Panc1 (cell line): ENCODE data around the gene DDX49. TPM values are rescaled to one million over a fixed set of nuclear protein-coding genes. Genes with fewer than 3 reads are reported as not detected.

ENCODE experiments used
- ATAC-seq: fragments of 200-7000 bp; cut with Tn5 transposase; 2 replicates; pipeline ENCODE4 v1.9.1; 2020; ENCODE audit warnings: mild to moderate bottlenecking, moderate library complexity
- BruUV-seq: library from RNA; stranded (reverse); fragments of 400-500 nt; replicated peaks from 2 replicates; lab custom pipeline; 2021; lab: Mats Ljungman, UMichigan
- CTCF ChIA-PET: fragments of 300-600 bp; sonication (Branson Sonifier 250); formaldehyde crosslinking; loops from one replicate; lab custom pipeline; 2022; ENCODE audit warnings: antibody characterized with exemption; lab: Charles Lee
- POLR2A ChIA-PET: fragments of 300-600 bp; sonication (Branson Sonifier 250); formaldehyde crosslinking; loops from one replicate; lab custom pipeline; 2022; ENCODE audit warnings: antibody characterized with exemption; lab: Charles Lee
- DNase-seq: peaks from one replicate; pipeline ENCODE4 v3.0.0-alpha.2; 2010; ENCODE audit warnings: low read depth, low spot score
- H3K27ac ChIP-seq: 2 replicates; pipeline ENCODE4 v1.5.1; 2011; ENCODE audit warnings: mild to moderate bottlenecking, low read length, inconsistent platforms
- H3K27me3 ChIP-seq: fragments of 200-500 bp; sonication (Bioruptor generic); 2 replicates; pipeline ENCODE4 v1.6.0; 2014; ENCODE audit warnings: low read length, inconsistent platforms; ENCODE audit not compliant: control insufficient read depth, insufficient read depth
- H3K36me3 ChIP-seq: fragments of 200-500 bp; sonication (Bioruptor generic); 2 replicates; pipeline ENCODE4 v1.5.1; 2014; ENCODE audit warnings: inconsistent platforms, mild to moderate bottlenecking, low read length, moderate library complexity; ENCODE audit not compliant: control insufficient read depth, insufficient read depth
- H3K4me1 ChIP-seq: 2 replicates; pipeline ENCODE4 v1.5.1; 2011; ENCODE audit warnings: inconsistent platforms, mild to moderate bottlenecking, low read length, moderate library complexity; ENCODE audit not compliant: control insufficient read depth, insufficient read depth
- H3K4me3 ChIP-seq, 2 experiments: 2 replicates each; pipeline ENCODE4 v1.5.1; 2011 to 2012; ENCODE audit warnings: low read depth in 2 of 2, low read length in 2 of 2, mild to moderate bottlenecking in 2 of 2, inconsistent platforms in 1 of 2, moderate library complexity in 1 of 2
- H3K9me3 ChIP-seq: fragments of 200-500 bp; sonication (Bioruptor generic); 2 replicates; pipeline ENCODE4 v1.5.1; 2014; ENCODE audit warnings: low read depth, mild to moderate bottlenecking, inconsistent platforms, low read length, moderate library complexity; ENCODE audit not compliant: control insufficient read depth, insufficient read depth
- POLR2AphosphoS5 ChIP-seq: IDR thresholded peaks from 2 replicates; pipeline ENCODE4 v1.6.1; 2012; ENCODE audit warnings: mild to moderate bottlenecking, low read depth, low read length, moderate library complexity
- SIN3A ChIP-seq: IDR thresholded peaks from 2 replicates; pipeline ENCODE4 v1.6.1; 2012; ENCODE audit warnings: low read depth, mild to moderate bottlenecking, low read length, moderate library complexity, borderline replicate concordance; ENCODE audit not compliant: insufficient read depth
- TCF7L2 ChIP-seq: IDR thresholded peaks from 2 replicates; pipeline ENCODE4 v1.6.1; 2011; ENCODE audit warnings: mild to moderate bottlenecking, low read depth, low read length, inconsistent platforms
- in situ Hi-C: cut with HindIII; loops from 2 replicates; pipeline ENCODE4 v1.10.0; 2016; ENCODE audit warnings: low sequenced_read_pairs, low pct_unique_long_range_greater_than_20kb
- intact Hi-C: fragments of 100-400 bp; cut with micrococcal nuclease; formaldehyde crosslinking; loops from one replicate; pipeline ENCODE4 v1.10.0; 2022; ENCODE audit not compliant: unreplicated experiment
- total RNA-seq: library from RNA; stranded (reverse); gene quantifications from one replicate; pipeline ENCODE4 v1.2.1, GENCODE V29; 2021; ENCODE audit not compliant: unreplicated experiment
- TF ChIP-seq, protein P1 (sequence below), 2 experiments: IDR thresholded peaks; 2 replicates each; pipeline ENCODE4 v1.6.1; 2011 to 2012; ENCODE audit warnings: low read depth in 2 of 2, control low read depth in 1 of 2, low read length in 1 of 2, mild to moderate bottlenecking in 1 of 2, moderate library complexity in 1 of 2; ENCODE audit not compliant: insufficient read depth in 1 of 2
- TF ChIP-seq, protein P2 (sequence below): fragments of 450-650 bp; IDR thresholded peaks from 2 replicates; pipeline ENCODE4 v1.5.1; 2017; ENCODE audit warnings: mild to moderate bottlenecking

Gene DDX49
- total RNA-seq, 1 experiment from 2014 or later = 41.5 TPM

DNA sequence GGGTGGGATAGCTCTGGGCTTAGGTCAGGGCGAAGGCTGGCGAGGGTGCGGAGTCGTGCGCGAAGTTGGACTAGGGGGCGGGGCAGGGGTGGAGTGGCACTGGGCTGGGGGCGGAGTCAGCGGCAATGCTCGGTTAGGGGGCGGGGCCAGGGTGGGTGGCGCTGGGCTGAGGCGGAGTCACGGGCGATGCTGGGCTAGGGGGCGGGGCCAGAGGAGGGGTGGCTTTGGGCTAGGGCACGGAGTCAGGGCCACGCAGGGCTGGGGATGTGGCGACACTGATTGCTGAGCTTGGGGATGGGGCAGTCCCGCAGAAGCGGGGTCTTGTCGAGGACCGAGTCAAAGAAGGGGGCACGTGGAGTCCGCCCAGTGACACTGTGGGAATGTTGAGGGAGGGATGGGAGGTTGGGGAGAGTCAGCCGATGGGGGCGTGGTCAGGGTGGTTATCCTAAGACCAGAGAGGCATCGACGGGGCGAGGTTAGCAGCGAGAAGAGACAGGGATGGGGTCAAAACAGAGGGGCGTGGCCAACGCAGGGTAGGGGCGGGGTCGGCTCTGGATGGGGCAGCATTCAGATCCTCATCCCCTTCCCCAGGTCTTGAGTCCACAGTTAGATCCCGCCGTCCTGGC lies 12.8 kb downstream of the DDX49 start:
- intact Hi-C loops (loop anchor here (10.0 kb wide), 1 partner anchor 52 kb away; no protein-coding TSS in a partner anchor), in situ Hi-C loops (no loop called here)
- H3K9me3 ChIP-seq = no peaks in the 10 kb centered on the region
- no peaks in the 10 kb centered on the region for H3K27me3 ChIP-seq
- H3K4me3 ChIP-seq = no peak overlapping the region
- CTCF ChIA-PET = no interaction called here
- H3K36me3 ChIP-seq = no peaks in the 10 kb centered on the region
- H3K27ac ChIP-seq = no peak overlapping the region
- BruUV-seq = no TSS peak
- ATAC-seq = peak; percentile 90
- H3K4me1 ChIP-seq = no peaks in the 10 kb centered on the region
- TF ChIP-seq, protein P1, sequence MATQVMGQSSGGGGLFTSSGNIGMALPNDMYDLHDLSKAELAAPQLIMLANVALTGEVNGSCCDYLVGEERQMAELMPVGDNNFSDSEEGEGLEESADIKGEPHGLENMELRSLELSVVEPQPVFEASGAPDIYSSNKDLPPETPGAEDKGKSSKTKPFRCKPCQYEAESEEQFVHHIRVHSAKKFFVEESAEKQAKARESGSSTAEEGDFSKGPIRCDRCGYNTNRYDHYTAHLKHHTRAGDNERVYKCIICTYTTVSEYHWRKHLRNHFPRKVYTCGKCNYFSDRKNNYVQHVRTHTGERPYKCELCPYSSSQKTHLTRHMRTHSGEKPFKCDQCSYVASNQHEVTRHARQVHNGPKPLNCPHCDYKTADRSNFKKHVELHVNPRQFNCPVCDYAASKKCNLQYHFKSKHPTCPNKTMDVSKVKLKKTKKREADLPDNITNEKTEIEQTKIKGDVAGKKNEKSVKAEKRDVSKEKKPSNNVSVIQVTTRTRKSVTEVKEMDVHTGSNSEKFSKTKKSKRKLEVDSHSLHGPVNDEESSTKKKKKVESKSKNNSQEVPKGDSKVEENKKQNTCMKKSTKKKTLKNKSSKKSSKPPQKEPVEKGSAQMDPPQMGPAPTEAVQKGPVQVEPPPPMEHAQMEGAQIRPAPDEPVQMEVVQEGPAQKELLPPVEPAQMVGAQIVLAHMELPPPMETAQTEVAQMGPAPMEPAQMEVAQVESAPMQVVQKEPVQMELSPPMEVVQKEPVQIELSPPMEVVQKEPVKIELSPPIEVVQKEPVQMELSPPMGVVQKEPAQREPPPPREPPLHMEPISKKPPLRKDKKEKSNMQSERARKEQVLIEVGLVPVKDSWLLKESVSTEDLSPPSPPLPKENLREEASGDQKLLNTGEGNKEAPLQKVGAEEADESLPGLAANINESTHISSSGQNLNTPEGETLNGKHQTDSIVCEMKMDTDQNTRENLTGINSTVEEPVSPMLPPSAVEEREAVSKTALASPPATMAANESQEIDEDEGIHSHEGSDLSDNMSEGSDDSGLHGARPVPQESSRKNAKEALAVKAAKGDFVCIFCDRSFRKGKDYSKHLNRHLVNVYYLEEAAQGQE (IDR thresholded peaks at IDR 0.05; ENCODE audit: insufficient read depth in 1 of 2, low read depth in 2 of 2, low read length in 1 of 2) = no peak
- POLR2A ChIA-PET = no interaction called here
- DNase-seq = peak; percentile 8

DNA sequence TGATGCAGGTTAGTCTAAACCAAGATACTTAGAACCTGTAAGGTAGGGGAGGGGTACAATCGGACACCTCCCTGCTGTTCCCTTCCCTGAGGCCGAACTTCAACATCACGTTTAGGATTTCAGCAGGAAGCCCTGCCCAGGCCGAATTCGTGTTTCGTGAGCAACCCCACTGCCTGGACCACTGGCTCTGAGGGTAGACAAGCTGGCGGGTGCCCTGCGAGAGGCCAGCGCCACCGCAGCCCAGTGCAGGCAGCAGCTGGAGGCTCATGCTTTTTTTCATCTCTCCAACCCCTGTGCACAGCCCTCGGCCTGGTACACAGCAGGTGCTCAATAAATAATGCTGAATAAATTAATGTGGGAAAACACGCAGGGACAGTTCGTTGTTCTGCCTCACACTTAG lies 13.8 kb downstream of the DDX49 start:
- POLR2A ChIA-PET = no interaction called here
- TF ChIP-seq, protein P2, sequence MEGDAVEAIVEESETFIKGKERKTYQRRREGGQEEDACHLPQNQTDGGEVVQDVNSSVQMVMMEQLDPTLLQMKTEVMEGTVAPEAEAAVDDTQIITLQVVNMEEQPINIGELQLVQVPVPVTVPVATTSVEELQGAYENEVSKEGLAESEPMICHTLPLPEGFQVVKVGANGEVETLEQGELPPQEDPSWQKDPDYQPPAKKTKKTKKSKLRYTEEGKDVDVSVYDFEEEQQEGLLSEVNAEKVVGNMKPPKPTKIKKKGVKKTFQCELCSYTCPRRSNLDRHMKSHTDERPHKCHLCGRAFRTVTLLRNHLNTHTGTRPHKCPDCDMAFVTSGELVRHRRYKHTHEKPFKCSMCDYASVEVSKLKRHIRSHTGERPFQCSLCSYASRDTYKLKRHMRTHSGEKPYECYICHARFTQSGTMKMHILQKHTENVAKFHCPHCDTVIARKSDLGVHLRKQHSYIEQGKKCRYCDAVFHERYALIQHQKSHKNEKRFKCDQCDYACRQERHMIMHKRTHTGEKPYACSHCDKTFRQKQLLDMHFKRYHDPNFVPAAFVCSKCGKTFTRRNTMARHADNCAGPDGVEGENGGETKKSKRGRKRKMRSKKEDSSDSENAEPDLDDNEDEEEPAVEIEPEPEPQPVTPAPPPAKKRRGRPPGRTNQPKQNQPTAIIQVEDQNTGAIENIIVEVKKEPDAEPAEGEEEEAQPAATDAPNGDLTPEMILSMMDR = no peak
- TF ChIP-seq, protein P1 (IDR thresholded peaks at IDR 0.05; ENCODE audit: insufficient read depth in 1 of 2, low read depth in 2 of 2, low read length in 1 of 2) = no peak
- no peak for TF ChIP-seq SIN3A
- TF ChIP-seq POLR2AphosphoS5 = no peak
- no peak for TF ChIP-seq TCF7L2
- H3K9me3 ChIP-seq = no peaks in the 10 kb centered on the region
- no peaks in the 10 kb centered on the region for H3K4me1 ChIP-seq
- DNase-seq (no peak), ATAC-seq (no peak)
- BruUV-seq = no TSS peak
- H3K27ac ChIP-seq = no peak overlapping the region
- no peaks in the 10 kb centered on the region for H3K27me3 ChIP-seq
- intact Hi-C loops (loop anchor here (10.0 kb wide), 1 partner anchor 52 kb away; no protein-coding TSS in a partner anchor), in situ Hi-C loops (no loop called here)
- CTCF ChIA-PET = no interaction called here
- H3K4me3 ChIP-seq = no peak overlapping the region
- H3K36me3 ChIP-seq = no peaks in the 10 kb centered on the region
